H1 (cell line): ENCODE measurements around the gene CEP128. TPM values are rescaled to one million over a fixed set of nuclear protein-coding genes. Genes with fewer than 3 reads are reported as not detected.

Experiments used
- CTCF ChIA-PET: fragments of 300-600 bp; sonication (Branson Sonifier 250); formaldehyde crosslinking; loops from one replicate; lab custom pipeline; 2021; ENCODE audit not compliant: partially characterized antibody; lab: Charles Lee
- POLR2A ChIA-PET: fragments of 300-600 bp; sonication (Branson Sonifier 250); formaldehyde crosslinking; loops from one replicate; lab custom pipeline; 2021; ENCODE audit warnings: inconsistent platforms; ENCODE audit not compliant: partially characterized antibody; lab: Charles Lee
- DNase-seq, 2 experiments: peaks; one replicate each; pipeline versions ENCODE4 v3.0.0 to v3.0.0-alpha.2; 2010 to 2022; ENCODE audit warnings: low spot score in 2 of 2, low read depth in 1 of 2, mixed read lengths in 1 of 2
- FAIRE-seq: peaks from 2 replicates; lab custom pipeline; 2011; peaks lifted over from hg19 to GRCh38; lab: Jason Lieb, UNC
- H2AFZ ChIP-seq: 2 replicates; pipeline ENCODE4 v1.8.1; 2012; ENCODE audit warnings: low read length, inconsistent platforms
- H2AK5ac ChIP-seq: 2 replicates; pipeline ENCODE4 v1.6.1; 2013; ENCODE audit warnings: low read depth, low read length
- H2BK120ac ChIP-seq: replicated peaks from 2 replicates; pipeline ENCODE3; 2013; ENCODE audit warnings: low read depth, low read length, inconsistent platforms
- H2BK12ac ChIP-seq: 2 replicates; pipeline ENCODE4 v1.6.1; 2013; ENCODE audit warnings: low read depth, low read length
- H2BK15ac ChIP-seq: 2 replicates; pipeline ENCODE4 v1.6.1; 2013; ENCODE audit warnings: low read length
- H2BK20ac ChIP-seq: 2 replicates; pipeline ENCODE4 v1.6.1; 2013; ENCODE audit warnings: low read length
- H2BK5ac ChIP-seq: 2 replicates; pipeline ENCODE4 v1.6.1; 2013; ENCODE audit warnings: low read depth, low read length
- H3K14ac ChIP-seq: 2 replicates; pipeline ENCODE4 v1.6.1; 2013; ENCODE audit warnings: inconsistent platforms; ENCODE audit not compliant: insufficient read length
- H3K18ac ChIP-seq: 2 replicates; pipeline ENCODE4 v1.6.1; 2013; ENCODE audit warnings: low read length; ENCODE audit errors: extremely low read depth
- H3K23ac ChIP-seq: 2 replicates; pipeline ENCODE4 v1.6.1; 2013; ENCODE audit warnings: inconsistent platforms; ENCODE audit not compliant: insufficient read length
- H3K23me2 ChIP-seq: 2 replicates; pipeline ENCODE4 v1.6.1; 2013; ENCODE audit warnings: low read depth, low read length
- H3K27ac ChIP-seq: 2 replicates; pipeline ENCODE4 v1.6.1; 2011; ENCODE audit warnings: low read depth, low read length, inconsistent platforms
- H3K27me3 ChIP-seq, 4 experiments: replicated peaks in 1 of 4; 1 replicate in 1 of 4; 2 replicates in 3 of 4; pipeline versions ENCODE4 v1.6.1 to v1.8.1; 2011 to 2013; ENCODE audit warnings: low read length in 3 of 4, mild to moderate bottlenecking in 3 of 4, inconsistent platforms in 2 of 4, mixed read lengths in 2 of 4, moderate library complexity in 1 of 4; ENCODE audit not compliant: control insufficient read depth in 3 of 4, insufficient read depth in 3 of 4; ENCODE audit errors: extremely low read depth in 1 of 4
- H3K36me3 ChIP-seq, 4 experiments: 2 replicates each; pipeline versions ENCODE4 v1.6.1 to v1.8.1; 2011 to 2013; ENCODE audit warnings: mild to moderate bottlenecking in 4 of 4, low read length in 3 of 4, moderate library complexity in 2 of 4, control low read depth in 1 of 4, inconsistent platforms in 1 of 4; ENCODE audit not compliant: insufficient read depth in 4 of 4, control insufficient read depth in 2 of 4
- H3K4ac ChIP-seq: replicated peaks from 2 replicates; pipeline ENCODE3; 2013; ENCODE audit warnings: low read length, low read depth, mixed read lengths, inconsistent platforms; ENCODE audit not compliant: insufficient read length
- H3K4me1 ChIP-seq, 4 experiments: replicated peaks in 1 of 4; 1 replicate in 1 of 4; 2 replicates in 3 of 4; pipeline versions ENCODE4 v1.6.1 to v1.8.1; 2011 to 2013; ENCODE audit warnings: low read length in 3 of 4, inconsistent platforms in 2 of 4, mixed read lengths in 1 of 4; ENCODE audit not compliant: insufficient read depth in 4 of 4, control insufficient read depth in 3 of 4
- H3K4me2 ChIP-seq, 2 experiments: 2 replicates each; pipeline versions ENCODE4 v1.6.1 to v1.8.1; 2011 to 2013; ENCODE audit warnings: low read depth in 2 of 2, low read length in 2 of 2, control low read depth in 1 of 2, inconsistent platforms in 1 of 2, mild to moderate bottlenecking in 1 of 2; ENCODE audit not compliant: insufficient read depth in 1 of 2
- H3K4me3 ChIP-seq, 4 experiments: fragments of 200-600, 300-600 bp in 1 of 4; sonication (generic), shearing (Covaris generic), sonication (Bioruptor Twin) in 1 of 4; 2 replicates each; pipeline versions ENCODE4 v1.5.1 to v1.8.1; 2011 to 2016; ENCODE audit warnings: low read length in 4 of 4, low read depth in 3 of 4, control low read depth in 2 of 4, inconsistent platforms in 2 of 4, mild to moderate bottlenecking in 2 of 4, mixed read lengths in 1 of 4, moderate library complexity in 1 of 4; ENCODE audit not compliant: insufficient read depth in 2 of 4; ENCODE audit errors: extremely low read depth in 1 of 4
- H3K56ac ChIP-seq: replicated peaks from 2 replicates; pipeline ENCODE3; 2013; ENCODE audit warnings: low read depth, mild to moderate bottlenecking, mixed read lengths, low read length, inconsistent platforms; ENCODE audit not compliant: insufficient read length
- H3K79me1 ChIP-seq: 2 replicates; pipeline ENCODE4 v1.6.1; 2013; ENCODE audit warnings: low read depth, low read length, control low read depth
- H3K79me2 ChIP-seq, 2 experiments: 2 replicates each; pipeline versions ENCODE4 v1.6.1 to v1.8.1; 2012 to 2013; ENCODE audit warnings: low read length in 2 of 2, mild to moderate bottlenecking in 2 of 2, inconsistent platforms in 1 of 2; ENCODE audit not compliant: insufficient read depth in 2 of 2, control insufficient read depth in 1 of 2
- H3K9ac ChIP-seq, 4 experiments: replicated peaks in 1 of 4; 1 replicate in 1 of 4; 2 replicates in 3 of 4; pipeline versions ENCODE4 v1.6.1 to v1.8.1; 2011 to 2013; ENCODE audit warnings: low read depth in 3 of 4, low read length in 3 of 4, control low read depth in 2 of 4, mild to moderate bottlenecking in 2 of 4, moderate library complexity in 2 of 4, inconsistent platforms in 1 of 4; ENCODE audit errors: extremely low read depth in 1 of 4
- H3K9me3 ChIP-seq, 2 experiments: 2 replicates each; pipeline versions ENCODE4 v1.6.1 to v1.8.1; 2012 to 2013; ENCODE audit warnings: mild to moderate bottlenecking in 2 of 2, moderate library complexity in 2 of 2, control low read depth in 1 of 2, inconsistent platforms in 1 of 2, low read depth in 1 of 2, low read length in 1 of 2, mixed read lengths in 1 of 2; ENCODE audit not compliant: insufficient read depth in 2 of 2
- H4K20me1 ChIP-seq, 2 experiments: replicated peaks in 1 of 2; 2 replicates each; pipeline versions ENCODE3 to v1.8.1; 2011 to 2013; ENCODE audit warnings: inconsistent platforms in 2 of 2, low read length in 2 of 2, mild to moderate bottlenecking in 1 of 2; ENCODE audit not compliant: insufficient read depth in 2 of 2, control insufficient read depth in 1 of 2
- H4K5ac ChIP-seq: 2 replicates; pipeline ENCODE4 v1.6.1; 2013; ENCODE audit warnings: low read length, low read depth, mixed read lengths, inconsistent platforms; ENCODE audit not compliant: insufficient read length
- H4K8ac ChIP-seq: 2 replicates; pipeline ENCODE4 v1.8.0; 2013; ENCODE audit warnings: mild to moderate bottlenecking, moderate library complexity, low read length, inconsistent platforms; ENCODE audit not compliant: insufficient read depth; ENCODE audit errors: extremely low read depth
- H4K91ac ChIP-seq: replicated peaks from 2 replicates; pipeline ENCODE3; 2013; ENCODE audit warnings: low read length, mixed read lengths, inconsistent platforms; ENCODE audit not compliant: insufficient read length
- ASH2L ChIP-seq: fragments of 200-600, 300-600 bp; sonication (generic); IDR thresholded peaks from one replicate; pipeline ENCODE4 v1.7.1; 2017; ENCODE audit warnings: low read length
- CBX8 ChIP-seq: fragments of 300-800, 300-1000 bp; sonication (generic); IDR thresholded peaks from 2 replicates; pipeline ENCODE4 v1.7.1; 2016; ENCODE audit warnings: low read depth, low read length, borderline replicate concordance
- GTF2F1 ChIP-seq: IDR thresholded peaks from 2 replicates; pipeline ENCODE4 v1.6.1; 2012; ENCODE audit warnings: low read depth, low read length, improper control_type of control experiment, borderline replicate concordance
- HDAC6 ChIP-seq: IDR thresholded peaks from one replicate; pipeline ENCODE4 v1.7.1; 2012; ENCODE audit warnings: low read depth, mild to moderate bottlenecking, inconsistent platforms, low read length, moderate library complexity
- KDM4A ChIP-seq: IDR thresholded peaks from one replicate; pipeline ENCODE4 v1.7.1; 2012; ENCODE audit warnings: low read depth, mild to moderate bottlenecking, moderate library complexity, low read length, inconsistent platforms; ENCODE audit not compliant: severe bottlenecking
- NRF1 ChIP-seq: IDR thresholded peaks from 2 replicates; pipeline ENCODE4 v1.6.1; 2011; ENCODE audit warnings: mild to moderate bottlenecking, low read depth, low read length, improper control_type of control experiment
- PHF8 ChIP-seq: fragments of 200-600 bp; sonication (generic); conservative IDR thresholded peaks from 2 replicates; pipeline ENCODE4 v1.7.1; 2012; ENCODE audit warnings: low read depth, mild to moderate bottlenecking, inconsistent platforms, low read length, moderate library complexity
- POLR2AphosphoS5 ChIP-seq: IDR thresholded peaks from 2 replicates; pipeline ENCODE4 v1.6.1; 2011; ENCODE audit warnings: low read depth, low read length
- RAD21 ChIP-seq, 2 experiments: IDR thresholded peaks in 1 of 2; conservative IDR thresholded peaks in 1 of 2; 2 replicates each; pipeline ENCODE4 v1.6.1; 2011; ENCODE audit warnings: low read depth in 2 of 2, low read length in 2 of 2, improper control_type of control experiment in 1 of 2, inconsistent platforms in 1 of 2, mild to moderate bottlenecking in 1 of 2, moderate library complexity in 1 of 2
- RNF2 ChIP-seq: fragments of 200-900, 300-1000 bp; sonication (generic); IDR thresholded peaks from 2 replicates; pipeline ENCODE4 v1.7.1; 2016; ENCODE audit warnings: borderline replicate concordance, low read depth, mild to moderate bottlenecking, antibody characterized with exemption, low read length; ENCODE audit not compliant: poor library complexity, severe bottlenecking; ENCODE audit errors: missing control alignments
- SIRT6 ChIP-seq: IDR thresholded peaks from one replicate; pipeline ENCODE4 v1.7.1; 2012; ENCODE audit warnings: low read length, inconsistent platforms
- SP1 ChIP-seq: IDR thresholded peaks from 2 replicates; pipeline ENCODE4 v1.6.1; 2011; ENCODE audit warnings: low read depth, low read length
- TEAD4 ChIP-seq: IDR thresholded peaks from 2 replicates; pipeline ENCODE4 v1.6.1; 2012; ENCODE audit warnings: low read depth, low read length, inconsistent platforms, mixed read lengths
- WGBS, 2 experiments: shearing (Covaris generic) in 1 of 2; methylation state at CpG; one replicate each; pipeline versions ENCODE4 v1.1.6 to v1.1.7; 2013 to 2015; ENCODE audit warnings: low lambda C conversion rate in 2 of 2, mixed read lengths in 2 of 2, inconsistent platforms in 1 of 2, low coverage in 1 of 2, missing lambda C conversion rate in 1 of 2; ENCODE audit not compliant: insufficient replicate concordance in 2 of 2, insufficient coverage in 1 of 2, insufficient read length in 1 of 2; ENCODE audit errors: extremely low coverage in 1 of 2, missing lambda C conversion rate in 1 of 2; 5-methylcytosine and 5-hydroxymethylcytosine counted together
- polyA plus RNA-seq, 7 experiments: library from polyadenylated mRNA; depleted of rRNA in 3 of 7; stranded (reverse) in 5 of 7; unstranded in 2 of 7; fragments of >200 nt in 5 of 7; fragments of 200-250 nt in 2 of 7; gene quantifications; 1 replicate in 5 of 7; 2 replicates in 1 of 7; 4 replicates in 1 of 7; pipeline versions ENCODE4 v1.2.1 to v1.2.3, GENCODE V29; 2011 to 2013; ENCODE audit warnings: missing spikeins in 2 of 7, mixed read lengths in 2 of 7
- total RNA-seq: library from RNA; stranded (reverse); fragmentation: NEBNext Ultra II Directional; extraction: Animal tissue kit (Norgen Biotek cat#: 25700); gene quantifications from 2 replicates; pipeline ENCODE4 v1.2.1, GENCODE V29; 2021

The CEP128 gene
- total and polyA plus RNA-seq, 2 of the 8 experiments (the other 6 are each of a cell fraction or from before 2014, with no cell fraction given), result 1.9 to 17.0 TPM

- H2AK5ac ChIP-seq, result no peak overlapping the region
- H3K14ac ChIP-seq, result no peak overlapping the region
- DNase-seq (no peak), FAIRE-seq (no peak)
- no peak overlapping the region for H4K8ac ChIP-seq
- no peak overlapping the region for H3K18ac ChIP-seq
- H3K79me2 ChIP-seq, result no peaks in the 10 kb centered on the region; a peak in 1 of 4 replicates
- no peak overlapping the region for H3K9ac ChIP-seq
- no peak overlapping the region for H2BK20ac ChIP-seq
- no peak overlapping the region for H3K4me3 ChIP-seq
- H4K91ac ChIP-seq, result no peak overlapping the region
- H3K9me3 ChIP-seq, result no peaks in the 10 kb centered on the region
- H3K23ac ChIP-seq, result no peak overlapping the region
- H2BK5ac ChIP-seq, result no peak overlapping the region
- no peak overlapping the region for H2BK120ac ChIP-seq
- H3K4ac ChIP-seq, result no peak overlapping the region
- H3K79me1 ChIP-seq, result no peaks in the 10 kb centered on the region
- H3K36me3 ChIP-seq, result no peaks in the 10 kb centered on the region
- H3K4me2 ChIP-seq, result no peak overlapping the region
- no peaks in the 10 kb centered on the region; a peak in 1 of 7 replicates for H3K4me1 ChIP-seq
- POLR2A ChIA-PET, result interaction anchor here (0.6 kb wide), 1 partner anchor 1698 kb away, joined by 3 read pairs; no protein-coding TSS in a partner anchor
- H4K20me1 ChIP-seq, result no peaks in the 10 kb centered on the region
- H3K56ac ChIP-seq, result no peak overlapping the region
- no peaks in the 10 kb centered on the region for H3K23me2 ChIP-seq
- CTCF ChIA-PET, result interaction anchor here (1.0 to 2.2 kb wide), 5 partner anchors 14 to 64 kb away, joined by 4 to 12 read pairs (median 7); partner anchors contain the start of gene CEP128
- no peaks in the 10 kb centered on the region for H3K27me3 ChIP-seq
- H2AFZ ChIP-seq, result no peak overlapping the region
- H3K27ac ChIP-seq, result no peak overlapping the region
- WGBS, 2 experiments, result 92% methylated on average over 4 of the region's 4 CpGs; no CpG with 5 or more reads in 1 of the 2 experiments
- H4K5ac ChIP-seq, result no peak overlapping the region
- H2BK12ac ChIP-seq, result no peak overlapping the region; the same call in 1 of the 2 replicates
- no peak overlapping the region for H2BK15ac ChIP-seq
- TF ChIP-seq POLR2AphosphoS5, result no peak
- no peak for TF ChIP-seq TEAD4
- TF ChIP-seq HDAC6, result no peak
- no peak for TF ChIP-seq SP1
- TF ChIP-seq PHF8, result no peak
- no peak for TF ChIP-seq SIRT6
- no peak for TF ChIP-seq ASH2L
- TF ChIP-seq NRF1, result no peak
- TF ChIP-seq RNF2, result no peak
- TF ChIP-seq CBX8, result no peak
- TF ChIP-seq KDM4A, result no peak
- TF ChIP-seq GTF2F1, result no peak
- no peak for TF ChIP-seq RAD21 (IDR thresholded peaks at IDR 0.05 in 1 of 2, conservative IDR thresholded peaks at IDR 0.05 in 1 of 2; ENCODE audit: low read depth in 2 of 2, low read length in 2 of 2)
Measured at GRCh38 chr14:80926397-80927082, 15.0 kb downstream of the CEP128 start.
